K562 (cell line): ENCODE data around the gene DIP2B. TPM values are rescaled to one million over a fixed set of nuclear protein-coding genes. Genes with fewer than 3 reads are reported as not detected.

Source experiments
- ATAC-seq: fragments of 200-7000 bp; cut with Tn5 transposase; 3 replicates; pipeline ENCODE4 v1.9.1; 2020; ENCODE audit warnings: moderate library complexity
- BruUV-seq: library from RNA; stranded (reverse); fragments of 400-500 nt; replicated peaks from 2 replicates; lab custom pipeline; 2021; lab: Mats Ljungman, UMichigan
- CTCF ChIA-PET: fragments of 300-600 bp; formaldehyde crosslinking; extraction: SDS; loops from one replicate; lab custom pipeline; 2021; ENCODE audit warnings: low intra/inter-chr PET ratio; lab: Yijun Ruan, JAX
- POLR2A ChIA-PET: fragments of 300-600, 350-650 bp; sonication (Branson Sonifier 250); formaldehyde crosslinking; extraction: SDS; loops from one replicate; lab custom pipeline; 2021; ENCODE audit warnings: antibody characterized with exemption, inconsistent platforms; lab: Yijun Ruan, JAX
- DNase-seq, 4 experiments: peaks; one replicate each; pipeline versions ENCODE4 v3.0.0 to v3.0.0-alpha.2; 2011 to 2018; ENCODE audit warnings: low spot score in 3 of 4, mixed read lengths in 3 of 4; ENCODE audit errors: extremely low read depth in 1 of 4
- FAIRE-seq: peaks from 2 replicates; lab custom pipeline; 2011; peaks lifted over from hg19 to GRCh38; lab: Jason Lieb, UNC
- H2AFZ ChIP-seq: 2 replicates; pipeline ENCODE4 v1.6.0; 2011; ENCODE audit warnings: low read depth, low read length, control low read depth, inconsistent platforms
- H3K27ac ChIP-seq: fragments of 200-600 bp; 3 replicates; pipeline ENCODE4 v1.8.0; 2011; ENCODE audit warnings: low read depth, mild to moderate bottlenecking, control low read depth, inconsistent platforms, low read length, moderate library complexity, mixed read lengths; ENCODE audit errors: extremely low read depth
- H3K27me3 ChIP-seq, 2 experiments: fragments of 300-600 bp in 1 of 2; 2 replicates in 1 of 2; 3 replicates in 1 of 2; pipeline versions ENCODE4 v1.6.0 to v1.8.0; 2011; ENCODE audit warnings: inconsistent platforms in 2 of 2, low read length in 2 of 2, mild to moderate bottlenecking in 1 of 2, mixed read lengths in 1 of 2, moderate library complexity in 1 of 2; ENCODE audit not compliant: control insufficient read depth in 2 of 2, insufficient read depth in 2 of 2
- H3K36me3 ChIP-seq: fragments of 300-600 bp; 3 replicates; pipeline ENCODE4 v1.8.0; 2011; ENCODE audit warnings: mild to moderate bottlenecking, low read length, inconsistent platforms; ENCODE audit not compliant: control insufficient read depth, insufficient read depth
- H3K4me1 ChIP-seq, 2 experiments: fragments of 200-600 bp in 1 of 2; replicated peaks in 1 of 2; 2 replicates in 1 of 2; 3 replicates in 1 of 2; pipeline versions ENCODE4 v1.5.1 to v1.8.0; 2011; ENCODE audit warnings: inconsistent platforms in 2 of 2, low read length in 2 of 2, mild to moderate bottlenecking in 1 of 2, mixed read lengths in 1 of 2, moderate library complexity in 1 of 2; ENCODE audit not compliant: control insufficient read depth in 2 of 2, insufficient read depth in 2 of 2
- H3K4me2 ChIP-seq: 2 replicates; pipeline ENCODE4 v1.6.1; 2011; ENCODE audit warnings: low read length, control low read depth, inconsistent platforms, mixed read lengths; ENCODE audit not compliant: insufficient read depth
- H3K4me3 ChIP-seq: fragments of 200-600 bp; sonication (generic), shearing (Covaris generic); 2 replicates; pipeline ENCODE4 v1.5.1; 2016; ENCODE audit warnings: control low read depth, inconsistent platforms
- H3K79me2 ChIP-seq: fragments of 200-600 bp; 3 replicates; pipeline ENCODE4 v1.8.0; 2011; ENCODE audit warnings: low read length, inconsistent platforms; ENCODE audit not compliant: control insufficient read depth, insufficient read depth
- H3K9ac ChIP-seq, 2 experiments: 2 replicates each; pipeline versions ENCODE4 v1.6.0 to v1.6.1; 2011; ENCODE audit warnings: low read depth in 2 of 2, low read length in 2 of 2, control low read depth in 1 of 2, inconsistent platforms in 1 of 2, mild to moderate bottlenecking in 1 of 2, mixed read lengths in 1 of 2; ENCODE audit not compliant: insufficient read depth in 1 of 2
- H3K9me1 ChIP-seq: one replicate; pipeline ENCODE4 v1.6.0; 2011; ENCODE audit warnings: inconsistent platforms, mild to moderate bottlenecking, low read length, moderate library complexity; ENCODE audit not compliant: control insufficient read depth, insufficient read depth
- H3K9me3 ChIP-seq: replicated peaks from 2 replicates; pipeline ENCODE4 v1.5.1; 2011; ENCODE audit warnings: low read depth, low read length, inconsistent platforms; ENCODE audit not compliant: control insufficient read depth, insufficient read depth
- H4K20me1 ChIP-seq: replicated peaks from 2 replicates; pipeline ENCODE4 v1.6.1; 2011; ENCODE audit warnings: low read length, inconsistent platforms, mixed read lengths; ENCODE audit not compliant: control insufficient read depth, insufficient read depth
- ARID2 ChIP-seq: fragments of 450-650 bp; IDR thresholded peaks from 2 replicates; pipeline ENCODE4 v1.6.1; 2017; ENCODE audit warnings: antibody characterized with exemption, mild to moderate bottlenecking
- CBFB ChIP-seq: sonication (generic); formaldehyde crosslinking; IDR thresholded peaks from 2 replicates; pipeline ENCODE4 v1.4.0; 2020; ENCODE audit warnings: mild to moderate bottlenecking, missing genetic modification reagents
- ESRRA ChIP-seq: fragments of 450-650 bp; IDR thresholded peaks from 2 replicates; pipeline ENCODE4 v1.6.1; 2014; ENCODE audit warnings: low read depth, mild to moderate bottlenecking, moderate library complexity, borderline replicate concordance
- HMG20A ChIP-seq: fragments of 450-650 bp; formaldehyde crosslinking; conservative IDR thresholded peaks from 2 replicates; pipeline ENCODE4 v1.4.0; 2020; ENCODE audit warnings: mild to moderate bottlenecking, mixed read lengths
- ILK ChIP-seq: fragments of 450-650 bp; IDR thresholded peaks from 2 replicates; pipeline ENCODE4 v1.6.1; 2016; ENCODE audit warnings: missing genetic modification characterization, low read depth, mild to moderate bottlenecking, missing compliant biosample characterization, moderate library complexity, borderline replicate concordance
- L3MBTL2 ChIP-seq: fragments of 450-650 bp; IDR thresholded peaks from 2 replicates; pipeline ENCODE4 v1.6.1; 2016; ENCODE audit warnings: mild to moderate bottlenecking, moderate library complexity
- MAFF ChIP-seq: IDR thresholded peaks from 2 replicates; pipeline ENCODE4 v1.6.1; 2012; ENCODE audit warnings: low read length, improper control_type of control experiment
- MAFG ChIP-seq: fragments of 450-650 bp; conservative IDR thresholded peaks from 2 replicates; pipeline ENCODE4 v1.6.1; 2016; ENCODE audit warnings: missing genetic modification characterization, missing compliant biosample characterization
- NFIX ChIP-seq: fragments of 250-450 bp; sonication (Bioruptor Pico); IDR thresholded peaks from 2 replicates; pipeline ENCODE4 v1.4.0; 2020; ENCODE audit warnings: low read depth, mild to moderate bottlenecking, moderate library complexity
- PHF8 ChIP-seq: fragments of 200-600 bp; sonication (generic); IDR thresholded peaks from 2 replicates; pipeline ENCODE4 v1.6.1; 2012; ENCODE audit warnings: mixed run types, mild to moderate bottlenecking, inconsistent platforms, low read length, moderate library complexity, borderline replicate concordance
- RBM39 ChIP-seq: fragments of 200-400 bp; formaldehyde crosslinking; optimal IDR thresholded peaks from 2 replicates; pipeline ENCODE3; 2018; ENCODE audit warnings: low read depth, low read length
- TEAD2 ChIP-seq: fragments of 450-650 bp; IDR thresholded peaks from 2 replicates; pipeline ENCODE4 v1.6.1; 2016; ENCODE audit warnings: missing genetic modification characterization, control low read depth, missing compliant biosample characterization
- ZNF239 ChIP-seq: fragments of 250-450 bp; sonication (Bioruptor Pico); IDR thresholded peaks from 2 replicates; pipeline ENCODE4 v1.4.0; 2020; ENCODE audit warnings: mild to moderate bottlenecking
- ZNF431 ChIP-seq: sonication (generic); formaldehyde crosslinking; IDR thresholded peaks from 2 replicates; pipeline ENCODE4 v1.8.0; 2022; ENCODE audit warnings: mild to moderate bottlenecking, missing genetic modification reagents
- WGBS: fragments of 100-300 bp; shearing (Covaris generic); methylation state at CpG from one replicate; pipeline ENCODE4 v1.1.6; 2016; ENCODE audit warnings: low coverage, mixed read lengths; ENCODE audit not compliant: insufficient coverage; ENCODE audit errors: missing lambda C conversion rate; 5-methylcytosine and 5-hydroxymethylcytosine counted together
- in situ Hi-C: fragments of 300-500 bp; cut with MboI; formaldehyde crosslinking; loops from 4 replicates; pipeline ENCODE4 v1.15.0; 2018; ENCODE audit warnings: inconsistent platforms, mixed read lengths
- intact Hi-C: fragments of 100-400 bp; cut with micrococcal nuclease; formaldehyde crosslinking; loops from 2 replicates; pipeline ENCODE4 v1.14.2; 2022
- polyA plus RNA-seq, 8 experiments: library from polyadenylated mRNA; depleted of rRNA in 4 of 8; stranded (reverse) in 5 of 8; unstranded in 3 of 8; fragments of >200 nt; fragmentation: Nextera tagmentation in 2 of 8; fragmentation: Illumina TruSeq in 1 of 8; extraction: Ambion mirVana in 2 of 8; extraction: Trizol in 1 of 8; gene quantifications; 2 replicates each; pipeline versions ENCODE4 v1.2.1 to v1.2.3, GENCODE V29; 2011 to 2014; ENCODE audit warnings: inconsistent platforms in 1 of 8, missing spikeins in 1 of 8
- total RNA-seq, 7 experiments: library from RNA; depleted of rRNA in 6 of 7; stranded (reverse); fragments of >200 nt in 6 of 7; fragmentation: Illumina TruSeq in 2 of 7; extraction: Trizol in 2 of 7; gene quantifications; 2 replicates each; pipeline versions ENCODE4 v1.2.1 to v1.2.3, GENCODE V29; 2011 to 2021; ENCODE audit warnings: low replicate concordance in 1 of 7
- TF ChIP-seq, protein P1 (sequence below): fragments of 450-650 bp; IDR thresholded peaks from 2 replicates; pipeline ENCODE4 v1.6.1; 2017; ENCODE audit warnings: antibody characterized with exemption, mild to moderate bottlenecking
- TF ChIP-seq, protein P2 (sequence below): fragments of 450-650 bp; IDR thresholded peaks from 2 replicates; pipeline ENCODE4 v1.6.1; 2016; ENCODE audit warnings: borderline replicate concordance
- TF ChIP-seq, protein P3 (sequence below): fragments of 250-450 bp; sonication (Bioruptor Pico); IDR thresholded peaks from 2 replicates; pipeline ENCODE4 v1.8.0; 2022; ENCODE audit warnings: moderate library complexity, mild to moderate bottlenecking, inconsistent platforms

The DIP2B gene
- total and polyA plus RNA-seq, 9 of the 15 experiments (the other 6 are each of a cell fraction or from before 2014, with no cell fraction given), result 4.6 to 26.1 (median 18.8) TPM

DNA sequence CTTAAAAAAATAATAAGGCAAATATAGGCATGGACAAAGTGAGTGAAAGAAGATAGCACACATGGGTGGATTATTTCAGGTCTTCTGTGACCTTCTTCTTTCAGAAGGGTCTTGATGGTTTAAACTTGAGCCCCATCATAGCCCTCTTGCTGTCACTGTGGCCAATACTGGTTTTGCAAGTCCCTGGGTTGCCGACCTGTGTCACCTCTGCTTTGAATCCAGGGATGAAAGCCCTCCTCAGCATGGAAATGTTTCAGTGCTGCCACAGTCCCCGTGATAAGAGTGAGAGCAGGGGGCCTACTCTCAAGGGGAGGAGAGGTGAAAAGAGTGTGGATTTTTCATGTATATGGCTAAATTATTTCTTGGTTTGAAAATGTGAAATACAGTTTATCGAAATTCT, 228.9 kb downstream of the DIP2B start:
- DNase-seq (no peak), ATAC-seq (no peak), FAIRE-seq (no peak)
- Histone ChIP-seq H3K9me3 (no peaks in the 10 kb centered on the region), H2AFZ (no peak overlapping the region), H3K4me1 (peaks cover 0 to 3% of the 10 kb centered on the region in 2 experiments; a peak in 1 of 5 replicates), H3K27ac (no peak overlapping the region), H3K27me3 (no peaks in the 10 kb centered on the region), H3K4me3 (no peak overlapping the region), H3K79me2 (no peaks in the 10 kb centered on the region), H3K9ac (no peak overlapping the region), H3K36me3 (peaks cover 74% of the 10 kb centered on the region), H3K9me1 (no peaks in the 10 kb centered on the region), H4K20me1 (peaks cover 3% of the 10 kb centered on the region; the same call in 1 of the 2 replicates), H3K4me2 (no peak overlapping the region)
- POLR2A ChIA-PET, result no interaction called here
- CTCF ChIA-PET, result interaction anchor here (0.7 to 1.6 kb wide), 3 partner anchors 230 to 618 kb away, joined by 3 to 6 read pairs (median 5); no protein-coding TSS in a partner anchor
- WGBS, result 70% methylated on average over 3 of the region's 3 CpGs
- intact Hi-C loops, result loop anchor here (1.0 kb wide), 1 partner anchor 228 kb away; no protein-coding TSS in a partner anchor
- no TSS peak for BruUV-seq
- in situ Hi-C loops, result no loop called here
- TF ChIP-seq MAFG (tag) (no peak), RBM39 (no peak), ARID2 (no peak), MAFF (no peak), NFIX (CRISPR knock-in tag) (no peak), HMG20A (no peak), CBFB (no peak), ZNF239 (no peak), PHF8 (no peak), ZNF431 (no peak), ESRRA (no peak), TEAD2 (tag) (no peak), ILK (no peak), L3MBTL2 (no peak)
- TF ChIP-seq, protein P1, sequence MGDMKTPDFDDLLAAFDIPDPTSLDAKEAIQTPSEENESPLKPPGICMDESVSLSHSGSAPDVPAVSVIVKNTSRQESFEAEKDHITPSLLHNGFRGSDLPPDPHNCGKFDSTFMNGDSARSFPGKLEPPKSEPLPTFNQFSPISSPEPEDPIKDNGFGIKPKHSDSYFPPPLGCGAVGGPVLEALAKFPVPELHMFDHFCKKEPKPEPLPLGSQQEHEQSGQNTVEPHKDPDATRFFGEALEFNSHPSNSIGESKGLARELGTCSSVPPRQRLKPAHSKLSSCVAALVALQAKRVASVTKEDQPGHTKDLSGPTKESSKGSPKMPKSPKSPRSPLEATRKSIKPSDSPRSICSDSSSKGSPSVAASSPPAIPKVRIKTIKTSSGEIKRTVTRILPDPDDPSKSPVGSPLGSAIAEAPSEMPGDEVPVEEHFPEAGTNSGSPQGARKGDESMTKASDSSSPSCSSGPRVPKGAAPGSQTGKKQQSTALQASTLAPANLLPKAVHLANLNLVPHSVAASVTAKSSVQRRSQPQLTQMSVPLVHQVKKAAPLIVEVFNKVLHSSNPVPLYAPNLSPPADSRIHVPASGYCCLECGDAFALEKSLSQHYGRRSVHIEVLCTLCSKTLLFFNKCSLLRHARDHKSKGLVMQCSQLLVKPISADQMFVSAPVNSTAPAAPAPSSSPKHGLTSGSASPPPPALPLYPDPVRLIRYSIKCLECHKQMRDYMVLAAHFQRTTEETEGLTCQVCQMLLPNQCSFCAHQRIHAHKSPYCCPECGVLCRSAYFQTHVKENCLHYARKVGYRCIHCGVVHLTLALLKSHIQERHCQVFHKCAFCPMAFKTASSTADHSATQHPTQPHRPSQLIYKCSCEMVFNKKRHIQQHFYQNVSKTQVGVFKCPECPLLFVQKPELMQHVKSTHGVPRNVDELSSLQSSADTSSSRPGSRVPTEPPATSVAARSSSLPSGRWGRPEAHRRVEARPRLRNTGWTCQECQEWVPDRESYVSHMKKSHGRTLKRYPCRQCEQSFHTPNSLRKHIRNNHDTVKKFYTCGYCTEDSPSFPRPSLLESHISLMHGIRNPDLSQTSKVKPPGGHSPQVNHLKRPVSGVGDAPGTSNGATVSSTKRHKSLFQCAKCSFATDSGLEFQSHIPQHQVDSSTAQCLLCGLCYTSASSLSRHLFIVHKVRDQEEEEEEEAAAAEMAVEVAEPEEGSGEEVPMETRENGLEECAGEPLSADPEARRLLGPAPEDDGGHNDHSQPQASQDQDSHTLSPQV, result no peak
- TF ChIP-seq, protein P2, sequence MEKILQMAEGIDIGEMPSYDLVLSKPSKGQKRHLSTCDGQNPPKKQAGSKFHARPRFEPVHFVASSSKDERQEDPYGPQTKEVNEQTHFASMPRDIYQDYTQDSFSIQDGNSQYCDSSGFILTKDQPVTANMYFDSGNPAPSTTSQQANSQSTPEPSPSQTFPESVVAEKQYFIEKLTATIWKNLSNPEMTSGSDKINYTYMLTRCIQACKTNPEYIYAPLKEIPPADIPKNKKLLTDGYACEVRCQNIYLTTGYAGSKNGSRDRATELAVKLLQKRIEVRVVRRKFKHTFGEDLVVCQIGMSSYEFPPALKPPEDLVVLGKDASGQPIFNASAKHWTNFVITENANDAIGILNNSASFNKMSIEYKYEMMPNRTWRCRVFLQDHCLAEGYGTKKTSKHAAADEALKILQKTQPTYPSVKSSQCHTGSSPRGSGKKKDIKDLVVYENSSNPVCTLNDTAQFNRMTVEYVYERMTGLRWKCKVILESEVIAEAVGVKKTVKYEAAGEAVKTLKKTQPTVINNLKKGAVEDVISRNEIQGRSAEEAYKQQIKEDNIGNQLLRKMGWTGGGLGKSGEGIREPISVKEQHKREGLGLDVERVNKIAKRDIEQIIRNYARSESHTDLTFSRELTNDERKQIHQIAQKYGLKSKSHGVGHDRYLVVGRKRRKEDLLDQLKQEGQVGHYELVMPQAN, result no peak
- TF ChIP-seq, protein P3, sequence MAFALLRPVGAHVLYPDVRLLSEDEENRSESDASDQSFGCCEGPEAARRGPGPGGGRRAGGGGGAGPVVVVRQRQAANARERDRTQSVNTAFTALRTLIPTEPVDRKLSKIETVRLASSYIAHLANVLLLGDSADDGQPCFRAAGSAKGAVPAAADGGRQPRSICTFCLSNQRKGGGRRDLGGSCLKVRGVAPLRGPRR (CRISPR knock-in tag), result no peak
